A549 (cell line): ENCODE measurements around the gene APBA1. TPM values are rescaled to one million over a fixed set of nuclear protein-coding genes. Genes with fewer than 3 reads are reported as not detected.
A peak's percentile ranks its signal among the peaks of the same experiment; 100 is the strongest.

Experiments
- ATAC-seq, 2 experiments: fragments of 200-7000 bp in 1 of 2; fragments of >200 bp in 1 of 2; cut with Nextera tagmentation in 1 of 2; cut with Tn5 transposase in 1 of 2; 3 replicates each; pipeline versions ENCODE4 v1.8.0 to v1.9.1; 2018 to 2020; ENCODE audit warnings: mild to moderate bottlenecking in 1 of 2, moderate library complexity in 1 of 2
- CTCF ChIA-PET: fragments of 300-600 bp; sonication (Branson Sonifier 250); formaldehyde crosslinking; extraction: SDS; loops from one replicate; lab custom pipeline; 2021; ENCODE audit warnings: antibody characterized with exemption, inconsistent platforms; lab: Yijun Ruan, JAX
- POLR2A ChIA-PET: fragments of 350-600 bp; formaldehyde crosslinking; extraction: SDS; loops from one replicate; lab custom pipeline; 2021; ENCODE audit warnings: antibody characterized with exemption, inconsistent platforms; lab: Yijun Ruan, JAX
- DNase-seq, 2 experiments: peaks; one replicate each; pipeline versions ENCODE4 v3.0.0 to v3.0.0-alpha.2; 2011 to 2016; ENCODE audit warnings: low read depth in 1 of 2, low spot score in 1 of 2
- FAIRE-seq: peaks from 2 replicates; lab custom pipeline; 2011; peaks lifted over from hg19 to GRCh38; lab: Jason Lieb, UNC
- H3K27ac ChIP-seq, 2 experiments: fragments of >200 bp; sonication (Bioruptor Twin); formaldehyde crosslinking; 3 replicates each; pipeline ENCODE4 v1.5.1; 2016 to 2017
- H3K4me1 ChIP-seq: fragments of >200 bp; sonication (Bioruptor Twin); formaldehyde crosslinking; 3 replicates; pipeline ENCODE4 v1.6.1; 2016
- H3K4me2 ChIP-seq: fragments of >200 bp; sonication (Bioruptor Twin); formaldehyde crosslinking; 3 replicates; pipeline ENCODE4 v1.6.1; 2016
- H3K4me3 ChIP-seq: fragments of >200 bp; sonication (Bioruptor Twin); formaldehyde crosslinking; 3 replicates; pipeline ENCODE4 v1.5.1; 2016
- H3K9me3 ChIP-seq: fragments of >200 bp; sonication (Bioruptor Twin); formaldehyde crosslinking; 3 replicates; pipeline ENCODE4 v1.6.1; 2016
- BHLHE40 ChIP-seq: IDR thresholded peaks from 2 replicates; pipeline ENCODE4 v1.6.1; 2012; ENCODE audit warnings: low read depth, low read length, inconsistent platforms
- CBX8 ChIP-seq: fragments of 200-600 bp; sonication (generic); IDR thresholded peaks from 2 replicates; pipeline ENCODE4 v1.6.1; 2016
- CEBPB ChIP-seq, 2 experiments: fragments of >200 bp in 1 of 2; sonication (Bioruptor Twin) in 1 of 2; formaldehyde crosslinking in 1 of 2; IDR thresholded peaks; 2 replicates each; pipeline ENCODE4 v1.6.1; 2012 to 2016
- E2F6 ChIP-seq: IDR thresholded peaks from 2 replicates; pipeline ENCODE4 v1.6.1; 2012; ENCODE audit warnings: low read depth, borderline replicate concordance
- EP300 ChIP-seq, 2 experiments: fragments of >200 bp; sonication (Bioruptor Twin); formaldehyde crosslinking; IDR thresholded peaks; 2 replicates in 1 of 2; 3 replicates in 1 of 2; pipeline ENCODE4 v1.6.1; 2016 to 2017
- FOSB ChIP-seq: fragments of 250-450 bp; sonication (Bioruptor Pico); IDR thresholded peaks from 2 replicates; pipeline ENCODE4 v1.5.0; 2020; ENCODE audit warnings: mild to moderate bottlenecking, moderate library complexity
- FOSL2 ChIP-seq, 2 experiments: fragments of 450-650 bp in 1 of 2; fragments of >200 bp in 1 of 2; sonication (Bioruptor Twin) in 1 of 2; formaldehyde crosslinking; IDR thresholded peaks; 2 replicates each; pipeline versions ENCODE4 v1.5.0 to v1.6.1; 2016 to 2020; ENCODE audit warnings: mild to moderate bottlenecking in 1 of 2, moderate library complexity in 1 of 2
- FOXS1 ChIP-seq: fragments of 250-450 bp; sonication (Bioruptor Pico); IDR thresholded peaks from 2 replicates; pipeline ENCODE4 v1.5.0; 2020; ENCODE audit warnings: mild to moderate bottlenecking, moderate library complexity
- GATA3 ChIP-seq: IDR thresholded peaks from 2 replicates; pipeline ENCODE4 v1.6.1; 2012; ENCODE audit warnings: borderline replicate concordance
- HES2 ChIP-seq: fragments of >200 bp; sonication (Bioruptor Twin); formaldehyde crosslinking; IDR thresholded peaks from 2 replicates; pipeline ENCODE4 v1.6.1; 2016
- HEYL ChIP-seq: fragments of 250-450 bp; sonication (Bioruptor Pico); IDR thresholded peaks from 2 replicates; pipeline ENCODE4 v1.8.0; 2021; ENCODE audit warnings: mild to moderate bottlenecking, moderate library complexity
- HOXA7 ChIP-seq: fragments of 250-450 bp; sonication (Bioruptor Pico); IDR thresholded peaks from 2 replicates; pipeline ENCODE4 v1.5.0; 2020; ENCODE audit warnings: mild to moderate bottlenecking, moderate library complexity
- HOXB5 ChIP-seq: fragments of 250-450 bp; sonication (Bioruptor Pico); IDR thresholded peaks from 2 replicates; pipeline ENCODE4 v1.5.0; 2020; ENCODE audit warnings: mild to moderate bottlenecking, moderate library complexity
- MAZ ChIP-seq: fragments of 150-350 bp; IDR thresholded peaks from 2 replicates; pipeline ENCODE4 v1.6.1; 2014; ENCODE audit warnings: antibody characterized with exemption, low read depth, low read length, borderline replicate concordance
- MYC ChIP-seq: IDR thresholded peaks from 2 replicates; pipeline ENCODE4 v1.6.1; 2012; ENCODE audit warnings: mild to moderate bottlenecking, inconsistent platforms, low read length, improper control_type of control experiment, borderline replicate concordance
- NFE2L2 ChIP-seq: fragments of 150-350 bp; conservative IDR thresholded peaks from 2 replicates; pipeline ENCODE4 v1.6.1; 2014; ENCODE audit warnings: low read length
- NPAS2 ChIP-seq: fragments of 250-450 bp; sonication (Bioruptor Pico); IDR thresholded peaks from 2 replicates; pipeline ENCODE4 v1.8.0; 2022; ENCODE audit warnings: mild to moderate bottlenecking, moderate library complexity, borderline replicate concordance
- PHF8 ChIP-seq: fragments of 200-600 bp; sonication (generic); IDR thresholded peaks from 2 replicates; pipeline ENCODE4 v1.6.1; 2016; ENCODE audit warnings: low read depth, mild to moderate bottlenecking, antibody characterized with exemption, moderate library complexity, borderline replicate concordance
- POLR2A ChIP-seq: IDR thresholded peaks from 2 replicates; pipeline ENCODE4 v1.6.1; 2012; ENCODE audit warnings: mild to moderate bottlenecking, low read length
- RARB ChIP-seq: fragments of 250-450 bp; sonication (Bioruptor Pico); IDR thresholded peaks from 2 replicates; pipeline ENCODE4 v1.8.0; 2021; ENCODE audit warnings: mild to moderate bottlenecking, moderate library complexity
- RFX5 ChIP-seq: fragments of 450-650 bp; IDR thresholded peaks from 2 replicates; pipeline ENCODE4 v1.7.1; 2014; ENCODE audit warnings: antibody characterized with exemption, mild to moderate bottlenecking, moderate library complexity
- RNF2 ChIP-seq: fragments of 200-600 bp; sonication (generic); IDR thresholded peaks from 2 replicates; pipeline ENCODE4 v1.6.1; 2016; ENCODE audit warnings: low read depth, mild to moderate bottlenecking, antibody characterized with exemption, moderate library complexity, borderline replicate concordance
- TFCP2L1 ChIP-seq: fragments of 250-450 bp; sonication (Bioruptor Pico); IDR thresholded peaks from 2 replicates; pipeline ENCODE4 v1.5.0; 2021; ENCODE audit warnings: mild to moderate bottlenecking
- TP53 ChIP-seq: fragments of 250-450 bp; sonication (Bioruptor Pico); IDR thresholded peaks from 2 replicates; pipeline ENCODE4 v1.5.0; 2021; ENCODE audit warnings: mild to moderate bottlenecking, moderate library complexity
- USF2 ChIP-seq: fragments of 450-650 bp; IDR thresholded peaks from 2 replicates; pipeline ENCODE4 v1.6.1; 2014; ENCODE audit warnings: antibody characterized with exemption
- ZFP36 ChIP-seq: fragments of 450-650 bp; IDR thresholded peaks from 2 replicates; pipeline ENCODE4 v1.6.1; 2014; ENCODE audit warnings: borderline replicate concordance; ENCODE audit not compliant: partially characterized antibody
- ZNF302 ChIP-seq: fragments of 250-450 bp; sonication (Bioruptor Pico); IDR thresholded peaks from 2 replicates; pipeline ENCODE4 v1.9.0; 2021; ENCODE audit warnings: inconsistent platforms, mild to moderate bottlenecking, moderate library complexity
- WGBS: methylation state at CpG from one replicate; pipeline ENCODE4 v1.1.6; 2017; ENCODE audit errors: missing lambda C conversion rate; 5-methylcytosine and 5-hydroxymethylcytosine counted together
- polyA plus RNA-seq, 4 experiments: library from polyadenylated mRNA; depleted of rRNA in 3 of 4; stranded (reverse); fragments of >200 nt; fragmentation: RNase III in 1 of 4; extraction: RNeasy Plus Mini Kit Qiagen cat#74134 plus additional on column Dnase treatment in 1 of 4; gene quantifications; 2 replicates in 3 of 4; 3 replicates in 1 of 4; pipeline ENCODE4 v1.2.3, GENCODE V29; 2011 to 2017
- TF ChIP-seq, protein P1 (sequence below): fragments of 250-450 bp; sonication (Bioruptor Pico); IDR thresholded peaks from 2 replicates; pipeline ENCODE4 v1.5.0; 2021; ENCODE audit warnings: mild to moderate bottlenecking, moderate library complexity, borderline replicate concordance
- TF ChIP-seq, protein P2 (sequence below): fragments of 250-450 bp; sonication (Bioruptor Pico); IDR thresholded peaks from 2 replicates; pipeline ENCODE4 v1.5.0; 2020; ENCODE audit warnings: low read depth, mild to moderate bottlenecking, moderate library complexity

The APBA1 gene
- polyA plus RNA-seq, 2 of the 4 experiments (the other 2 are of a cell fraction) = 0.22 to 1.6 TPM

DNA sequence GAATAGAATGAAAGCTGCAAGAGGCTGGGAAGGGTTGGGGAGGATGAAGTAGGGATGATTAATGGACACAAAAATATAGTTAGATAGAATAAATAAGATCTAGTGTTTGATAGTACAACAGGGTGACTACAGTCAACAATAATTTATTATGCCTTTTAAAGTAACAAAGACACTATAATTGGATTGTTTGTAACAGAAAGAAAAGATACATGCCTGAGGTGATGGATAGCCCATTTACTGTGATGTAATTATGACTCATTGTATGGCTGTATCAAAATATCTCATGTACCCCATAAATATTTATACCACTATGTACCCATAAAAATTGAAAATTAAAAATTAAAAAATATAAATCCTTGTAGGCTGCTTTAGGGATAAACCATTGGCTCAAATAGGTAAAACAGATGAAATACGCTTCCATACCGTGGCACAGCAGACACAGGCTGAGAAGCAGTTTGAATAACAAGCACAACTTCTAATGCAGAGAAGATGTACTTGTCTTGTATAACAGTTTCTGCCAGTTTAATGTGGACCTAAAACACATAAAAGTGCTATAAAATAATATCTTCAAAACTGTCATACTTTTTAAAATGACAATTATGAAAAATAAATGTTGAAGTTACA is 34.9 kb downstream of the APBA1 start:
- POLR2A ChIA-PET = no interaction called here
- Histone ChIP-seq H3K27ac (no peak overlapping the region), H3K4me3 (no peak overlapping the region), H3K4me2 (no peak overlapping the region), H3K9me3 (no peaks in the 10 kb centered on the region), H3K4me1 (no peaks in the 10 kb centered on the region)
- DNase-seq = no peak
- CTCF ChIA-PET = no interaction called here
- 19% methylated on average over 2 of the region's 2 CpGs for WGBS
- no peak for TF ChIP-seq FOSL2 (IDR thresholded peaks at IDR 0.05)
- peak; percentile 15; the same call in 1 of the 2 replicates for TF ChIP-seq FOSL2 (CRISPR knock-in tag; IDR thresholded peaks at IDR 0.05)
- TF ChIP-seq GATA3 = no peak
- FAIRE-seq = no peak
- ATAC-seq = no peak

GRCh38 chr9:69633716-69634115 is 38.5 kb downstream of the APBA1 start:
- Histone ChIP-seq H3K27ac (no peak overlapping the region), H3K4me3 (no peak overlapping the region), H3K9me3 (no peaks in the 10 kb centered on the region), H3K4me2 (no peak overlapping the region), H3K4me1 (no peaks in the 10 kb centered on the region)
- no peak for ATAC-seq
- ChIA-PET CTCF (interaction anchor here (1.0 to 1.3 kb wide), 2 partner anchors 9 to 211 kb away, joined by 3 read pairs; no protein-coding TSS in a partner anchor), POLR2A (no interaction called here)
- WGBS = 8% methylated on average over 1 of the region's 1 CpG
- no peak for DNase-seq
- FAIRE-seq = no peak
- TF ChIP-seq HES2 = no peak
- no peak for TF ChIP-seq GATA3
- TF ChIP-seq HOXB5 = no peak
- TF ChIP-seq, protein P1, sequence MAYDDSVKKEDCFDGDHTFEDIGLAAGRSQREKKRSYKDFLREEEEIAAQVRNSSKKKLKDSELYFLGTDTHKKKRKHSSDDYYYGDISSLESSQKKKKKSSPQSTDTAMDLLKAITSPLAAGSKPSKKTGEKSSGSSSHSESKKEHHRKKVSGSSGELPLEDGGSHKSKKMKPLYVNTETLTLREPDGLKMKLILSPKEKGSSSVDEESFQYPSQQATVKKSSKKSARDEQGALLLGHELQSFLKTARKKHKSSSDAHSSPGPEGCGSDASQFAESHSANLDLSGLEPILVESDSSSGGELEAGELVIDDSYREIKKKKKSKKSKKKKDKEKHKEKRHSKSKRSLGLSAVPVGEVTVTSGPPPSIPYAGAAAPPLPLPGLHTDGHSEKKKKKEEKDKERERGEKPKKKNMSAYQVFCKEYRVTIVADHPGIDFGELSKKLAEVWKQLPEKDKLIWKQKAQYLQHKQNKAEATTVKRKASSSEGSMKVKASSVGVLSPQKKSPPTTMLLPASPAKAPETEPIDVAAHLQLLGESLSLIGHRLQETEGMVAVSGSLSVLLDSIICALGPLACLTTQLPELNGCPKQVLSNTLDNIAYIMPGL (CRISPR knock-in tag) = no peak
- no peak for TF ChIP-seq HEYL (CRISPR knock-in tag)
- no peak for TF ChIP-seq MYC
- TF ChIP-seq TFCP2L1 (CRISPR knock-in tag) = no peak
- no peak for TF ChIP-seq RFX5
- TF ChIP-seq ZFP36 = no peak
- no peak for TF ChIP-seq NFE2L2
- no peak for TF ChIP-seq POLR2A
- TF ChIP-seq USF2 = no peak
- no peak for TF ChIP-seq PHF8
- no peak for TF ChIP-seq MAZ

DNA sequence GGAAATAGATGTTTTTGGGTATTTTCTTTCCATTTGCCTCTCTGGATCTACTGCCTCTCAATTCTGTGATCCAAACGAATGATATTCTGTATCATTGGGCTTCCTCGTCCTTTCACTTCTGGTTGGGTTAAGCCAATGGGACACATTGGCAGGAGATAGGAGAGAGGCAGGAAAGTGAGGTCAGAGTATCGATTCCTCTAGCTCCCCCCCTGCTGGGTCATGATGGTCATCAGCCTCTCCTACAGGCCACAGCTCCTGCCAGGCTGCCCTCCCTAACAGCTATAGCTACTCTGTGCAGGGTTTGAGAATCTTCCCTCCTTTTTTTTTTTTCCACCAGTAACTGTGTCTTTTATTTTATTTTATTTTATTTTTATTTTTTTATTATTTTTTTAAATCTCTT is 39.4 kb downstream of the APBA1 start:
- ChIA-PET CTCF (no interaction called here), POLR2A (no interaction called here)
- FAIRE-seq = no peak

GRCh38 chr9:69627281-69627680 is 44.9 kb downstream of the APBA1 start:
- CTCF ChIA-PET = no interaction called here
- no peaks in the 10 kb centered on the region for H3K9me3 ChIP-seq
- POLR2A ChIA-PET = no interaction called here
- H3K4me1 ChIP-seq = no peaks in the 10 kb centered on the region
- TF ChIP-seq HOXA7 (CRISPR knock-in tag) (no peak), ZNF302 (CRISPR knock-in tag) (no peak), EP300 (IDR thresholded peaks at IDR 0.05) (no peak), FOSL2 (IDR thresholded peaks at IDR 0.05) (no peak), FOSL2 (CRISPR knock-in tag; IDR thresholded peaks at IDR 0.05) (no peak), E2F6 (no peak), CEBPB (IDR thresholded peaks at IDR 0.05) (no peak), TP53 (no peak), FOSB (CRISPR knock-in tag) (no peak), RARB (CRISPR knock-in tag) (no peak), NPAS2 (no peak), RNF2 (no peak)
- TF ChIP-seq, protein P2, sequence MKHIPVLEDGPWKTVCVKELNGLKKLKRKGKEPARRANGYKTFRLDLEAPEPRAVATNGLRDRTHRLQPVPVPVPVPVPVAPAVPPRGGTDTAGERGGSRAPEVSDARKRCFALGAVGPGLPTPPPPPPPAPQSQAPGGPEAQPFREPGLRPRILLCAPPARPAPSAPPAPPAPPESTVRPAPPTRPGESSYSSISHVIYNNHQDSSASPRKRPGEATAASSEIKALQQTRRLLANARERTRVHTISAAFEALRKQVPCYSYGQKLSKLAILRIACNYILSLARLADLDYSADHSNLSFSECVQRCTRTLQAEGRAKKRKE (CRISPR knock-in tag) = no peak
- FAIRE-seq = no peak
- DNase-seq = no peak
- H3K27ac ChIP-seq = no peak overlapping the region
- ATAC-seq = no peak
- no peak overlapping the region for H3K4me3 ChIP-seq
- WGBS = 3% methylated on average over 3 of the region's 3 CpGs
- no peak overlapping the region for H3K4me2 ChIP-seq

More for the DNA sequence above, 39.4 kb downstream of the APBA1 start:
- no peaks in the 10 kb centered on the region for H3K4me1 ChIP-seq
- WGBS = 5% methylated on average over 3 of the region's 3 CpGs
- H3K27ac ChIP-seq = no peak overlapping the region
- H3K4me3 ChIP-seq = no peak overlapping the region
- TF ChIP-seq FOXS1 (CRISPR knock-in tag) = no peak
- no peak for TF ChIP-seq CBX8
- no peak for TF ChIP-seq EP300 (IDR thresholded peaks at IDR 0.05)
- no peak for TF ChIP-seq GATA3
- no peak for TF ChIP-seq RNF2
- TF ChIP-seq BHLHE40 = no peak
- DNase-seq (no peak), ATAC-seq (no peak)
- H3K4me2 ChIP-seq = no peak overlapping the region
- H3K9me3 ChIP-seq = no peaks in the 10 kb centered on the region
